NT2/D1 (cell line): ENCODE data around the gene NFATC2IP.

Experiments
- DNase-seq: peaks from one replicate; pipeline ENCODE4 v3.0.0-alpha.2; 2011; ENCODE audit warnings: low read depth, low spot score
- H3K27me3 ChIP-seq: 2 replicates; pipeline ENCODE4 v1.6.0; 2011; ENCODE audit warnings: mild to moderate bottlenecking; ENCODE audit not compliant: insufficient read length, insufficient read depth
- H3K36me3 ChIP-seq: 2 replicates; pipeline ENCODE4 v1.6.1; 2011; ENCODE audit warnings: mild to moderate bottlenecking, low read length, mixed read lengths; ENCODE audit not compliant: insufficient read depth, insufficient read length
- H3K4me1 ChIP-seq: 2 replicates; pipeline ENCODE4 v1.5.1; 2011; ENCODE audit not compliant: insufficient read depth, insufficient read length
- H3K4me3 ChIP-seq: 2 replicates; pipeline ENCODE4 v1.5.1; 2011; ENCODE audit warnings: low read depth; ENCODE audit not compliant: insufficient read length
- H3K9ac ChIP-seq: 2 replicates; pipeline ENCODE4 v1.6.0; 2011; ENCODE audit warnings: low read depth; ENCODE audit not compliant: insufficient read length
- H3K9me3 ChIP-seq: 2 replicates; pipeline ENCODE4 v1.5.1; 2011; ENCODE audit warnings: mild to moderate bottlenecking, low read length; ENCODE audit not compliant: insufficient read depth
- SUZ12 ChIP-seq: IDR thresholded peaks from 2 replicates; pipeline ENCODE4 v1.6.1; 2011; ENCODE audit not compliant: insufficient read length, insufficient read depth; ENCODE audit errors: extremely low read depth
- YY1 ChIP-seq: IDR thresholded peaks from 2 replicates; pipeline ENCODE4 v1.6.1; 2011; ENCODE audit not compliant: insufficient read length, insufficient read depth
- ZNF274 ChIP-seq: IDR thresholded peaks from 2 replicates; pipeline ENCODE4 v1.6.1; 2011; ENCODE audit warnings: mild to moderate bottlenecking, low read depth, low read length

The NFATC2IP gene

GRCh38 chr16:28930203-28930602, 20.5 kb upstream of the NFATC2IP start:
- Histone ChIP-seq H3K4me3 (no peak overlapping the region), H3K4me1 (peaks cover 4% of the 10 kb centered on the region), H3K9ac (no peak overlapping the region), H3K27me3 (no peaks in the 10 kb centered on the region), H3K9me3 (no peaks in the 10 kb centered on the region), H3K36me3 (no peaks in the 10 kb centered on the region)
- no peak for TF ChIP-seq ZNF274
- DNase-seq, result no peak

GRCh38 chr16:28930652-28931051, 20.1 kb upstream of the NFATC2IP start:
- no peak for DNase-seq
- no peaks in the 10 kb centered on the region for H3K36me3 ChIP-seq
- peaks cover 4% of the 10 kb centered on the region for H3K4me1 ChIP-seq
- no peak overlapping the region for H3K4me3 ChIP-seq
- H3K9ac ChIP-seq, result no peak overlapping the region
- TF ChIP-seq SUZ12, result no peak
- no peak for TF ChIP-seq YY1
- TF ChIP-seq ZNF274, result no peak
- no peaks in the 10 kb centered on the region for H3K27me3 ChIP-seq
- no peaks in the 10 kb centered on the region for H3K9me3 ChIP-seq

GRCh38 chr16:28931801-28932225, 18.9 kb upstream of the NFATC2IP start, which contains the start of gene CD19:
Gene CD19 (plus strand): TSS chr16:28931971. CDS start chr16:28932001, 30 bp downstream.
- TF ChIP-seq ZNF274, result no peak
- no peak for TF ChIP-seq SUZ12
- TF ChIP-seq YY1, result no peak
- no peaks in the 10 kb centered on the region for H3K36me3 ChIP-seq
- no peaks in the 10 kb centered on the region for H3K27me3 ChIP-seq
- H3K9me3 ChIP-seq, result no peaks in the 10 kb centered on the region
- peaks cover 7% of the 10 kb centered on the region for H3K4me1 ChIP-seq
- no peak within 1 kb of the TSS for H3K4me3 ChIP-seq
- DNase-seq, result no peak
- no peak within 1 kb of the TSS for H3K9ac ChIP-seq

GRCh38 chr16:28932339-28933141, 18.2 kb upstream of the NFATC2IP start:
- no peak overlapping the region for H3K4me3 ChIP-seq
- no peak for DNase-seq
- H3K9ac ChIP-seq, result no peak overlapping the region
- H3K36me3 ChIP-seq, result no peaks in the 10 kb centered on the region
- H3K27me3 ChIP-seq, result no peaks in the 10 kb centered on the region
- H3K9me3 ChIP-seq, result no peaks in the 10 kb centered on the region
- TF ChIP-seq SUZ12 (no peak), ZNF274 (no peak), YY1 (no peak)
- H3K4me1 ChIP-seq, result peaks cover 8% of the 10 kb centered on the region

- Histone ChIP-seq H3K36me3 (no peaks in the 10 kb centered on the region), H3K4me1 (peaks cover 6% of the 10 kb centered on the region), H3K27me3 (no peaks in the 10 kb centered on the region), H3K9me3 (no peaks in the 10 kb centered on the region), H3K4me3 (no peak overlapping the region), H3K9ac (no peak overlapping the region)
- TF ChIP-seq SUZ12 (no peak), YY1 (no peak), ZNF274 (no peak)
- DNase-seq, result no peak
Observed at GRCh38 chr16:28933171-28933570, 17.6 kb upstream of the NFATC2IP start.

- no peak overlapping the region for H3K4me3 ChIP-seq
- H3K36me3 ChIP-seq, result no peaks in the 10 kb centered on the region
- H3K27me3 ChIP-seq, result no peaks in the 10 kb centered on the region
- no peak overlapping the region for H3K9ac ChIP-seq
- peaks cover 6% of the 10 kb centered on the region for H3K4me1 ChIP-seq
- no peak for TF ChIP-seq YY1
- H3K9me3 ChIP-seq, result no peaks in the 10 kb centered on the region
- no peak for DNase-seq
Observed at GRCh38 chr16:28935346-28935745, 15.4 kb upstream of the NFATC2IP start.

- no peaks in the 10 kb centered on the region for H3K9me3 ChIP-seq
- H3K36me3 ChIP-seq, result no peaks in the 10 kb centered on the region
- DNase-seq, result peak; percentile 66
- peak overlapping the region; percentile 42 for H3K9ac ChIP-seq
- H3K27me3 ChIP-seq, result no peaks in the 10 kb centered on the region
- peaks cover 6% of the 10 kb centered on the region for H3K4me1 ChIP-seq
- no peak for TF ChIP-seq ZNF274
- no peak for TF ChIP-seq YY1
- TF ChIP-seq SUZ12, result no peak
- no peak overlapping the region for H3K4me3 ChIP-seq
Observed at GRCh38 chr16:28935924-28936783, 14.6 kb upstream of the NFATC2IP start.
